BE2C (cell line): ENCODE data around the gene CD53.

ENCODE experiments used
- DNase-seq: peaks from one replicate; pipeline ENCODE4 v3.0.0-alpha.2; 2020
- H3K27me3 ChIP-seq: fragments of 250-450 bp; sonication (Bioruptor Pico); 2 replicates; pipeline ENCODE4 v1.5.1; 2020; ENCODE audit warnings: mild to moderate bottlenecking
- H3K36me3 ChIP-seq: fragments of 250-450 bp; sonication (Bioruptor Pico); 2 replicates; pipeline ENCODE4 v1.5.1; 2020; ENCODE audit warnings: mild to moderate bottlenecking
- H3K4me1 ChIP-seq: fragments of 250-450 bp; sonication (Bioruptor Pico); 2 replicates; pipeline ENCODE4 v1.5.1; 2020
- H3K4me3 ChIP-seq: 2 replicates; pipeline ENCODE4 v1.5.1; 2011; ENCODE audit warnings: low read depth, low read length
- H3K9me3 ChIP-seq: fragments of 250-450 bp; sonication (Bioruptor Pico); 2 replicates; pipeline ENCODE4 v1.5.1; 2020
- CTCF ChIP-seq: IDR thresholded peaks from 2 replicates; pipeline ENCODE4 v1.5.1; 2012; ENCODE audit warnings: mild to moderate bottlenecking, low read depth, low read length

Gene CD53

GRCh38 chr1:110879758-110880606 is 7.0 kb downstream of the CD53 start:
- no peak for TF ChIP-seq CTCF
- Histone ChIP-seq H3K36me3 (no peaks in the 10 kb centered on the region), H3K4me1 (no peaks in the 10 kb centered on the region), H3K9me3 (no peaks in the 10 kb centered on the region), H3K27me3 (peaks cover 19% of the 10 kb centered on the region), H3K4me3 (no peak overlapping the region)
- DNase-seq = no peak

- Histone ChIP-seq H3K4me1 (no peaks in the 10 kb centered on the region), H3K4me3 (no peak overlapping the region), H3K36me3 (no peaks in the 10 kb centered on the region), H3K27me3 (peaks cover 19% of the 10 kb centered on the region), H3K9me3 (no peaks in the 10 kb centered on the region)
- no peak for DNase-seq
- TF ChIP-seq CTCF = no peak
Observed at GRCh38 chr1:110880708-110881374, 7.9 kb downstream of the CD53 start.

- no peak for DNase-seq
Observed at GRCh38 chr1:110888049-110888448, 15.1 kb downstream of the CD53 start.

GRCh38 chr1:110888641-110889040 is 15.7 kb downstream of the CD53 start:
- Histone ChIP-seq H3K9me3 (no peaks in the 10 kb centered on the region), H3K4me3 (no peak overlapping the region), H3K27me3 (peaks cover 29% of the 10 kb centered on the region), H3K36me3 (no peaks in the 10 kb centered on the region), H3K4me1 (no peaks in the 10 kb centered on the region)
- no peak for TF ChIP-seq CTCF
- no peak for DNase-seq

More at GRCh38 chr1:110888049-110888448, 15.1 kb downstream of the CD53 start:
- Histone ChIP-seq H3K4me3 (no peak overlapping the region), H3K9me3 (no peaks in the 10 kb centered on the region), H3K4me1 (no peaks in the 10 kb centered on the region), H3K36me3 (no peaks in the 10 kb centered on the region), H3K27me3 (peaks cover 24% of the 10 kb centered on the region)
- TF ChIP-seq CTCF = no peak

- H3K27me3 ChIP-seq = peaks cover 35% of the 10 kb centered on the region
- TF ChIP-seq CTCF = no peak
- H3K9me3 ChIP-seq = no peaks in the 10 kb centered on the region
- no peak for DNase-seq
- H3K4me1 ChIP-seq = no peaks in the 10 kb centered on the region
- H3K4me3 ChIP-seq = no peak overlapping the region
- no peaks in the 10 kb centered on the region for H3K36me3 ChIP-seq
Observed at GRCh38 chr1:110890474-110891196, 17.7 kb downstream of the CD53 start.
